HepG2 (cell line): ENCODE results near the gene AGXT. TPM values are rescaled to one million over a fixed set of nuclear protein-coding genes. Genes with fewer than 3 reads are reported as not detected.

Source experiments
- KDM2A ChIP-seq: sonication (generic); formaldehyde crosslinking; IDR thresholded peaks from 2 replicates; pipeline ENCODE4 v1.4.0; 2020; ENCODE audit warnings: low read depth, missing genetic modification reagents, borderline replicate concordance
- NCOA1 ChIP-seq: sonication (generic); formaldehyde crosslinking; IDR thresholded peaks from 2 replicates; pipeline ENCODE4 v1.9.0; 2021; ENCODE audit warnings: missing genetic modification reagents
- PTBP1 ChIP-seq: fragments of 200-400 bp; formaldehyde crosslinking; IDR thresholded peaks from 2 replicates; pipeline ENCODE4 v1.6.1; 2018; ENCODE audit warnings: low read length, low read depth; ENCODE audit not compliant: poor library complexity, severe bottlenecking
- RFXAP ChIP-seq: sonication (generic); formaldehyde crosslinking; IDR thresholded peaks from 2 replicates; pipeline ENCODE4 v1.4.0; 2020; ENCODE audit warnings: missing genetic modification reagents, borderline replicate concordance
- SALL2 ChIP-seq: sonication (generic); formaldehyde crosslinking; IDR thresholded peaks from 2 replicates; pipeline ENCODE4 v1.8.1; 2023; ENCODE audit warnings: mild to moderate bottlenecking, missing genetic modification reagents, inconsistent platforms
- ZFP41 ChIP-seq: sonication (generic); formaldehyde crosslinking; IDR thresholded peaks from 2 replicates; pipeline ENCODE4 v1.4.0; 2020; ENCODE audit warnings: mild to moderate bottlenecking, missing genetic modification reagents, borderline replicate concordance
- ZNF101 ChIP-seq: sonication (generic); formaldehyde crosslinking; IDR thresholded peaks from 2 replicates; pipeline ENCODE4 v1.4.0; 2020; ENCODE audit warnings: mild to moderate bottlenecking, low read depth, missing genetic modification reagents, borderline replicate concordance
- ZNF17 ChIP-seq: sonication (generic); formaldehyde crosslinking; IDR thresholded peaks from 2 replicates; pipeline ENCODE4 v1.5.0; 2020; ENCODE audit warnings: mild to moderate bottlenecking, missing genetic modification reagents
- ZNF274 ChIP-seq: sonication (generic); formaldehyde crosslinking; IDR thresholded peaks from 2 replicates; pipeline ENCODE4 v1.5.1; 2020; ENCODE audit warnings: mild to moderate bottlenecking, missing genetic modification reagents
- polyA plus RNA-seq, 8 experiments: library from polyadenylated mRNA; depleted of rRNA in 3 of 8; stranded (reverse) in 7 of 8; unstranded in 1 of 8; fragments of >200 nt; fragmentation: Illumina TruSeq in 4 of 8; extraction: Trizol in 4 of 8; gene quantifications; 2 replicates each; pipeline versions ENCODE4 v1.2.1 to v1.2.3, GENCODE V29; 2011 to 2016; ENCODE audit warnings: low read depth in 4 of 8, missing spikeins in 1 of 8, mixed read lengths in 1 of 8; ENCODE audit not compliant: insufficient read depth in 1 of 8
- total RNA-seq, 5 experiments: library from RNA; depleted of rRNA; stranded (reverse); fragments of >200 nt; fragmentation: Illumina TruSeq; extraction: Trizol; gene quantifications; 2 replicates each; pipeline ENCODE4 v1.2.3, GENCODE V29; 2016; ENCODE audit warnings: low read depth in 1 of 5
- TF ChIP-seq, protein P1 (sequence below), 2 experiments: fragments of 450-650 bp in 1 of 2; sonication (generic) in 1 of 2; formaldehyde crosslinking in 1 of 2; IDR thresholded peaks; 2 replicates each; pipeline versions ENCODE4 v1.6.1 to v1.8.0; 2016 to 2022; ENCODE audit warnings: antibody characterized with exemption in 1 of 2, mild to moderate bottlenecking in 1 of 2, missing genetic modification reagents in 1 of 2
- TF ChIP-seq, protein P2 (sequence below): sonication (generic); formaldehyde crosslinking; IDR thresholded peaks from 2 replicates; pipeline ENCODE4 v1.4.0; 2020; ENCODE audit warnings: mild to moderate bottlenecking, missing genetic modification reagents
- TF ChIP-seq, protein P3 (sequence below): IDR thresholded peaks from 2 replicates; pipeline ENCODE4 v1.6.1; 2016

AGXT gene
- total and polyA plus RNA-seq, 2 of the 13 experiments (the other 11 are each of a cell fraction or from before 2014, with no cell fraction given) = 41.9 to 96.1 TPM

DNA sequence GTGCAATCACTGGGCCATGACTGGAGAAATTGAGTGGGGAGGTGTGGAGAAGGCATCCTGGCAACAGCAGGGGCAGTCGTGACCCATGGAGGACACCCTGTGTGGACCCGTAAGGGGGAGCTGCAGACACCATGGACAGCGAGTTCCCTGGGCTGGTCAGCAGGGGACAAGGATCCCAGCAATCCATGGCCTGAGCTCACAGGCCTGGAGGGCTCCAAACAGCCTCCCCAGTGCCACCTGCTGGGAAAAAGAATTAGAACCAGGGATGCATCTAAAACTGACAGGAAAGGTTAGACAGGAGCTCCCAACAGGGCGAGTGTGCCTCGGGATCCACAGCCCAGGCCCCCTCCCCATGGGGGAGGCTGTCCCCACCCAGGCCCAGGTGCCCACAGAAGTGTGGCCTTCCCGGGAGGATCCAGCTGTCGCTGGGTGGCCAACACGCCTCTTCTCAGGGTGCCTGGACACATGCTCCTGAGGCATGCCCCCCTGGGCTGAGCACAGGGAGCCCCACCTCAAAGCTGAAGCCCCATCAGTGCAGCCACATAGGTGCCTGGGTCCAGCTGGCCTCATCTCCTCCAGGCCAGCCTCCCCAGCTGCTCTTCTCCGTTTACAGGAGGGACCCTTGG, 28.1 kb upstream of the AGXT start (continued):
- TF ChIP-seq, protein P1, sequence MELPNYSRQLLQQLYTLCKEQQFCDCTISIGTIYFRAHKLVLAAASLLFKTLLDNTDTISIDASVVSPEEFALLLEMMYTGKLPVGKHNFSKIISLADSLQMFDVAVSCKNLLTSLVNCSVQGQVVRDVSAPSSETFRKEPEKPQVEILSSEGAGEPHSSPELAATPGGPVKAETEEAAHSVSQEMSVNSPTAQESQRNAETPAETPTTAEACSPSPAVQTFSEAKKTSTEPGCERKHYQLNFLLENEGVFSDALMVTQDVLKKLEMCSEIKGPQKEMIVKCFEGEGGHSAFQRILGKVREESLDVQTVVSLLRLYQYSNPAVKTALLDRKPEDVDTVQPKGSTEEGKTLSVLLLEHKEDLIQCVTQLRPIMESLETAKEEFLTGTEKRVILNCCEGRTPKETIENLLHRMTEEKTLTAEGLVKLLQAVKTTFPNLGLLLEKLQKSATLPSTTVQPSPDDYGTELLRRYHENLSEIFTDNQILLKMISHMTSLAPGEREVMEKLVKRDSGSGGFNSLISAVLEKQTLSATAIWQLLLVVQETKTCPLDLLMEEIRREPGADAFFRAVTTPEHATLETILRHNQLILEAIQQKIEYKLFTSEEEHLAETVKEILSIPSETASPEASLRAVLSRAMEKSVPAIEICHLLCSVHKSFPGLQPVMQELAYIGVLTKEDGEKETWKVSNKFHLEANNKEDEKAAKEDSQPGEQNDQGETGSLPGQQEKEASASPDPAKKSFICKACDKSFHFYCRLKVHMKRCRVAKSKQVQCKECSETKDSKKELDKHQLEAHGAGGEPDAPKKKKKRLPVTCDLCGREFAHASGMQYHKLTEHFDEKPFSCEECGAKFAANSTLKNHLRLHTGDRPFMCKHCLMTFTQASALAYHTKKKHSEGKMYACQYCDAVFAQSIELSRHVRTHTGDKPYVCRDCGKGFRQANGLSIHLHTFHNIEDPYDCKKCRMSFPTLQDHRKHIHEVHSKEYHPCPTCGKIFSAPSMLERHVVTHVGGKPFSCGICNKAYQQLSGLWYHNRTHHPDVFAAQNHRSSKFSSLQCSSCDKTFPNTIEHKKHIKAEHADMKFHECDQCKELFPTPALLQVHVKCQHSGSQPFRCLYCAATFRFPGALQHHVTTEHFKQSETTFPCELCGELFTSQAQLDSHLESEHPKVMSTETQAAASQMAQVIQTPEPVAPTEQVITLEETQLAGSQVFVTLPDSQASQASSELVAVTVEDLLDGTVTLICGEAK (IDR thresholded peaks at IDR 0.05) = no peak
- TF ChIP-seq, protein P1 (CRISPR knock-in tag; IDR thresholded peaks at IDR 0.05) = no peak
- TF ChIP-seq PTBP1 = no peak
- peak; percentile 76 for TF ChIP-seq KDM2A (CRISPR knock-in tag)
- 0 out of 2 replicates have a peak, but pooled peaks have one; percentile 60 for TF ChIP-seq RFXAP
- no peak for TF ChIP-seq ZNF17
- TF ChIP-seq, protein P2, sequence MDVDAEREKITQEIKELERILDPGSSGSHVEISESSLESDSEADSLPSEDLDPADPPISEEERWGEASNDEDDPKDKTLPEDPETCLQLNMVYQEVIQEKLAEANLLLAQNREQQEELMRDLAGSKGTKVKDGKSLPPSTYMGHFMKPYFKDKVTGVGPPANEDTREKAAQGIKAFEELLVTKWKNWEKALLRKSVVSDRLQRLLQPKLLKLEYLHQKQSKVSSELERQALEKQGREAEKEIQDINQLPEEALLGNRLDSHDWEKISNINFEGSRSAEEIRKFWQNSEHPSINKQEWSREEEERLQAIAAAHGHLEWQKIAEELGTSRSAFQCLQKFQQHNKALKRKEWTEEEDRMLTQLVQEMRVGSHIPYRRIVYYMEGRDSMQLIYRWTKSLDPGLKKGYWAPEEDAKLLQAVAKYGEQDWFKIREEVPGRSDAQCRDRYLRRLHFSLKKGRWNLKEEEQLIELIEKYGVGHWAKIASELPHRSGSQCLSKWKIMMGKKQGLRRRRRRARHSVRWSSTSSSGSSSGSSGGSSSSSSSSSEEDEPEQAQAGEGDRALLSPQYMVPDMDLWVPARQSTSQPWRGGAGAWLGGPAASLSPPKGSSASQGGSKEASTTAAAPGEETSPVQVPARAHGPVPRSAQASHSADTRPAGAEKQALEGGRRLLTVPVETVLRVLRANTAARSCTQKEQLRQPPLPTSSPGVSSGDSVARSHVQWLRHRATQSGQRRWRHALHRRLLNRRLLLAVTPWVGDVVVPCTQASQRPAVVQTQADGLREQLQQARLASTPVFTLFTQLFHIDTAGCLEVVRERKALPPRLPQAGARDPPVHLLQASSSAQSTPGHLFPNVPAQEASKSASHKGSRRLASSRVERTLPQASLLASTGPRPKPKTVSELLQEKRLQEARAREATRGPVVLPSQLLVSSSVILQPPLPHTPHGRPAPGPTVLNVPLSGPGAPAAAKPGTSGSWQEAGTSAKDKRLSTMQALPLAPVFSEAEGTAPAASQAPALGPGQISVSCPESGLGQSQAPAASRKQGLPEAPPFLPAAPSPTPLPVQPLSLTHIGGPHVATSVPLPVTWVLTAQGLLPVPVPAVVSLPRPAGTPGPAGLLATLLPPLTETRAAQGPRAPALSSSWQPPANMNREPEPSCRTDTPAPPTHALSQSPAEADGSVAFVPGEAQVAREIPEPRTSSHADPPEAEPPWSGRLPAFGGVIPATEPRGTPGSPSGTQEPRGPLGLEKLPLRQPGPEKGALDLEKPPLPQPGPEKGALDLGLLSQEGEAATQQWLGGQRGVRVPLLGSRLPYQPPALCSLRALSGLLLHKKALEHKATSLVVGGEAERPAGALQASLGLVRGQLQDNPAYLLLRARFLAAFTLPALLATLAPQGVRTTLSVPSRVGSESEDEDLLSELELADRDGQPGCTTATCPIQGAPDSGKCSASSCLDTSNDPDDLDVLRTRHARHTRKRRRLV (CRISPR knock-in tag) = no peak
- TF ChIP-seq ZNF101 (CRISPR knock-in tag) = no peak
- TF ChIP-seq, protein P3, sequence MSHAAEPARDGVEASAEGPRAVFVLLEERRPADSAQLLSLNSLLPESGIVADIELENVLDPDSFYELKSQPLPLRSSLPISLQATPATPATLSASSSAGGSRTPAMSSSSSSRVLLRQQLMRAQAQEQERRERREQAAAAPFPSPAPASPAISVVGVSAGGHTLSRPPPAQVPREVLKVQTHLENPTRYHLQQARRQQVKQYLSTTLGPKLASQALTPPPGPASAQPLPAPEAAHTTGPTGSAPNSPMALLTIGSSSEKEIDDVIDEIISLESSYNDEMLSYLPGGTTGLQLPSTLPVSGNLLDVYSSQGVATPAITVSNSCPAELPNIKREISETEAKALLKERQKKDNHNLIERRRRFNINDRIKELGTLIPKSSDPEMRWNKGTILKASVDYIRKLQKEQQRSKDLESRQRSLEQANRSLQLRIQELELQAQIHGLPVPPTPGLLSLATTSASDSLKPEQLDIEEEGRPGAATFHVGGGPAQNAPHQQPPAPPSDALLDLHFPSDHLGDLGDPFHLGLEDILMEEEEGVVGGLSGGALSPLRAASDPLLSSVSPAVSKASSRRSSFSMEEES (CRISPR knock-in tag) = peak; percentile 44; the same call in 1 of the 2 replicates
- TF ChIP-seq ZNF274 (CRISPR knock-in tag) = no peak
- no peak for TF ChIP-seq ZFP41 (CRISPR knock-in tag)
- TF ChIP-seq SALL2 (CRISPR knock-in tag) = peak; percentile 74; the same call in 1 of the 2 replicates
- TF ChIP-seq NCOA1 = no peak
